ENCODE results near the gene IRAK4.

DNA sequence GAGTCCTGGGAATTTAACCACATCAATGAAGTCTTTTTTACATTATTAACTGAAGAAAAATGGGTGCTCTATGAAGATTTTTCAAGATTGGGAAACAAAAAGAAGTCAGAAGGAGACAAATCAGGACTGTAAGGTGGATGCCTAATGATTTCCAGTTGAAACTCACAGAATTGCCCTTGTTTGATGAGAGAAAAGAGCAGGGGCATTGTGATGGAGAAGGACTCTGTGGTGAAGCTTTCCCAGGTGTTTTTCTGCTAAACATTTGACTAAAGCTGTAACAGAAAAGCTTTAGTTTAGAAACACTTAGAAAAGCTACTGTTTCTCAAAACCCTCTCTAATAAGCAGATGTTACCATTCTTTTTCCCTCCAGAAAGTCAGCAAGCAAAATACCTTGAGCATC, 5.8 kb downstream of the IRAK4 start:
- TF ChIP-seq, protein P1, sequence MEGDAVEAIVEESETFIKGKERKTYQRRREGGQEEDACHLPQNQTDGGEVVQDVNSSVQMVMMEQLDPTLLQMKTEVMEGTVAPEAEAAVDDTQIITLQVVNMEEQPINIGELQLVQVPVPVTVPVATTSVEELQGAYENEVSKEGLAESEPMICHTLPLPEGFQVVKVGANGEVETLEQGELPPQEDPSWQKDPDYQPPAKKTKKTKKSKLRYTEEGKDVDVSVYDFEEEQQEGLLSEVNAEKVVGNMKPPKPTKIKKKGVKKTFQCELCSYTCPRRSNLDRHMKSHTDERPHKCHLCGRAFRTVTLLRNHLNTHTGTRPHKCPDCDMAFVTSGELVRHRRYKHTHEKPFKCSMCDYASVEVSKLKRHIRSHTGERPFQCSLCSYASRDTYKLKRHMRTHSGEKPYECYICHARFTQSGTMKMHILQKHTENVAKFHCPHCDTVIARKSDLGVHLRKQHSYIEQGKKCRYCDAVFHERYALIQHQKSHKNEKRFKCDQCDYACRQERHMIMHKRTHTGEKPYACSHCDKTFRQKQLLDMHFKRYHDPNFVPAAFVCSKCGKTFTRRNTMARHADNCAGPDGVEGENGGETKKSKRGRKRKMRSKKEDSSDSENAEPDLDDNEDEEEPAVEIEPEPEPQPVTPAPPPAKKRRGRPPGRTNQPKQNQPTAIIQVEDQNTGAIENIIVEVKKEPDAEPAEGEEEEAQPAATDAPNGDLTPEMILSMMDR (conservative IDR thresholded peaks at IDR 0.05; ENCODE audit: low read depth in 2 of 2): no peak
- TF ChIP-seq POLR2AphosphoS5 (IDR thresholded peaks at IDR 0.05; ENCODE audit: low read depth): no peak

Measured in GM23338 (cell line).